Measurements from ENCODE around the gene OR52N2.

The OR52N2 gene

DNA sequence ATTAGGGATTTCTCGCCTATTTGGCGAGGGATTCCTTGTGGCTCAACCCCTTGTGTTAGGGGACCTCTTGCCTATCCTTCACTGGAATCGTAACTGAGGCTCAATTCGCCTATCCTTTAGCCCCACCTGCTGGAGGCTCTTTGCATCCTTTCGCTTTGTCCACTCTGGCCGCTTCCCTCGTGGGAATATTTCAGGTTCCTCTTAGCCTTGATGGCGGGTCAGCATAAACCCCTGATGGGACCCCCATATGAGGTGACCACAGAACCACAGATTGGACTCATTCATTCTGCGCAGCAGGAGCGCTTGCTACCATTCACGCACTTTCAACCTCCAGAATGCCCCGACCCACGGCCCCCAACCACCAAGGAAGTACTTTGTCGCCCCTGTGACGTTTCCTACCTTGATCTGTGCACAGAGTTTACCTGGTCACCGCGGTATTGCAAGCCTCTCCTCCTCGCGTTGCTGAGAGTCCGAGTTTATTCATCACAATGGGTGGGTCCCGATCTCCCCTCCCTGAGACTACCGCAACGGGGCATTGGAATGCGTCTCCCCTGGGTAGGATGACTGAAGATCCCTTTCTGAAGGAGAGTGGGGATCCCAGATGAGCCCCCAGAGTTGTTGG, at the start of gene OR52N2:
Gene OR52N2 (plus strand): TSS at position 425 of the 622 bp plus-strand sequence. CDS start 11,412 bp downstream, outside the sequence.
- DNase-seq, result peak; percentile 78

DNA sequence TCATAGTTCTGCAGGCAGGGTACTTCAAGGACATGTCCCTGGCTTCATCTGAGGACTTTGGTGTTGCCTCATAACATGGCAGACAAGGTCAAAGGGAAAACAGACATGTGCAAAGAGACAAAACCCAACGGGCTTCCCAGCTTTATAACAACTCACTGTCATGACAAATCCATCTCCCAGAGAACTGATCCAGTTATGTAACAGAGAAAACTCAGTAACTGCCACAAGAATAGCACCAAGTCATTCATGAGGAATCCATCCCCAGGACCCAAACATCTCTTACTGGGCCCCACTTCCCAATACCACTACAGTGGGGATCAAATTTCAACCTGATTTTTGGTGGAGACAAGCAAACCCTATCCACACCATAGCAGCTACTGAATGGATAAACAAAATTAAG, 41.7 kb upstream of the OR52N2 start:
- no peak for DNase-seq

DNA sequence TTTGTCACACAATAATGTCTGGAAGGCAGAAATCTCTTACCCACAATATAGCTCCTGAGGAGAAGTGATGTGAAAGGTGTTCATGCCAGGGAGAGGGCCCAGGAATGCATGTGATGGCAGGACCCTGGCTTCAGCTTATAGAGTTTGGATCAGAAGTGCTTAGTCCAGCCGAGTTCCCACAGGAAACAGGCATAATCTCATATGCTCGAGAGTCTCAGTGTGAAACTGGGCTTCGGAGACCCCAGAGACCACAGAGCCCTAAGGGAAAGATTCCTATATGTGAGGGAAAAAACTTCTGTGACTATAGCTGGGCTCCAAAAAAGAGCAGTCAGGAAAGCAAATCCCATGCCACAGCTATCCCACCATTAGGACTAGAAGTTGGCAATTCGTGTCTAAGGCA, 25.5 kb upstream of the OR52N2 start, which contains the start of gene OR52N5:
Gene OR52N5 (minus strand): TSS at position 101 of the 400 bp plus-strand sequence. CDS start 4,721 bp downstream, outside the sequence.
- DNase-seq, result no peak

DNA sequence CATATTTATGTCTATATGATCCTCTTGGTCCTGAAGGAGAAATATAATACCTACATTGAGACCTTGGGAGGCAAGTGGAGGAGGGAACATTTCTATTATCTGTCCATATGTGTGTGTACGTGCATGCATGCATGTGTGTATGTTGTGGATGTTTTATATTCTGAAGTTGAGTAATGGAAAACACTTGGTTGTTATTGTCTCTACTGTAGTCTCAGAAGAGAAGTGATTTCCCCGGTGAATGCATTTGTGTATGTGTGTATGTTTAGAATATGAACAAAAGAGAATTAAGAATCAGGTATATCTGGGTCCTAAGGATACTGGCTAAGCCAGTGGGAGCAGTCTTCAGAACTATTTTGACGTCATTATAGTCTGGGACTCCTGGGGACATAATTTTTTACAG, 17.6 kb upstream of the OR52N2 start, which contains the start of gene OR52N1:
Gene OR52N1 (minus strand): TSS at position 101 of the 400 bp plus-strand sequence. CDS start 2,449 bp downstream, outside the sequence.
- DNase-seq, result no peak

DNA sequence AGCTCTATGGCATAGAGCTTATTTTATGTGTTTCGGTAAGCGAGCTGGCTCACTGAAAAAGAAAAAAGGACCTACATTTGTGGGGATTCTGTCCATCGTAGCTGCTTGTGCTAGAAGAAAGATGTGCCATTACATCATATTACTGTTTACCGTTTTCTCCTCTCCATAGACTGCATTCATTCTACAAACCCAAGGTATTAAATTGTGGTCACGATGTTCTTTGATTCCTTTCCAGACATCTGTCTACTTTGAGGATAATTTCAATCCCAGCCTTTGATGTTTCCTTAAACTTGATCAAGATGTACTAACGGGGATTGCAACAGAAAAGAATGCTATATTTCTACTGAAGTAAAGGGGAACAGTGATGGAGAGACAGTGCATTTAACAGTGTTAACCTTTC, 12.2 kb upstream of the OR52N2 start:
- DNase-seq, result no peak

DNA sequence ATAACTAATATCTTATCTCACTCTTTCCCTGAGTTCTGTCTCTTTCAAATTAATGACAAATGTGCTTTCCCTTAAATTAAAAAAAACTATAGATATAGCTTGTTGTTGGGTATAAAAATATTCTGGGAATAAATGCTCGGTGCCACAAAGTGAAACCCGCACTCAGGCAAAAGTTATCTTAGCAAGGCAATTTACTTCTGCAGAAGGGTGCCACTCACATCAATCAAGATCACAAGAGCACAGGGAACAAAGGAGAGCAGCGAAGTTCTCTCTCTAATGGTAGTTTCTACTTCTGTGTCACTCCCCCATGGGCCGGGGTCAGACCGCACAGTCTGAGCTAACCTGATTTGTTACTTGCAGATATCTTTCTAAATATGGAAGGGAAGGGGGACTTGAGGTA, 4.7 kb upstream of the OR52N2 start:
- no peak for DNase-seq

DNA sequence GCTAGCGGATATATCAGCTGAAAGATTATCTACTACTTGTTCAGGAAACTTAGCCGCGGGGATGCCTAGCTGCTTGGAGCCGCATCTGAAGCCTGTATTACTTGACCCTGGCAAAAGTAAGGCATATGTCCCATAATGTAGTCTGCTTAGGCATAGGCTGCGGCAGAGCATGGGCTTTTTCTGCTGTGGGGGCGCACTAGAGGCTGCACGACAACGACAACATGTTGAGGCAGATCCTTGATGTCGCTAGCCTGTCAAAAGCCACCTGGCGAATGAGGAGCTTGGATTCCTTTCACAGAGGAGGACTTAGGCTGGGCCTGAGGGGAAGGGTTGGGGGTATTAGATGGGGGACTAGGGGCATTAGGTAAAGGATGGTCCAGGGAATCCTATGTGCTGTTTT, 1.1 kb upstream of the OR52N2 start:
- no peak for DNase-seq

DNA sequence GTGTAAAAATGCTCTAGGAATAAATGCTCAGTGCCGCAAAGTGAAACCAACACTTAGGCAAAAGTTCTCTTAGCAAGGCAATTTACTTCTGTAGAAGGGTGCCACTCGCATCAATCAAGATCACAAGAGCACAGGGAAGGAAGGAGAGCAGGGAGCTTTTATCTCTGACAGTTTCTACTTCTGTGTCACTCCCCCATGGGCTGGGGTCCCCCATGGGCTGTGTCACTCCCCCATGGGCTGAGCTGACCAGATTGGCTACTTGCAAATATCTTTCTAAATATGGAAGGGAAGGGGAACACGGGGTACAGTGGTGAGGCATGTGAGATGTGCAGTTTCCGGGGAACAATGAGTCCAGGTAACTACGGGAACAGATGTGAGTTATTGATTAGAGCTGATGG, 397 bp downstream of the OR52N2 start:
- no peak for DNase-seq

DNA sequence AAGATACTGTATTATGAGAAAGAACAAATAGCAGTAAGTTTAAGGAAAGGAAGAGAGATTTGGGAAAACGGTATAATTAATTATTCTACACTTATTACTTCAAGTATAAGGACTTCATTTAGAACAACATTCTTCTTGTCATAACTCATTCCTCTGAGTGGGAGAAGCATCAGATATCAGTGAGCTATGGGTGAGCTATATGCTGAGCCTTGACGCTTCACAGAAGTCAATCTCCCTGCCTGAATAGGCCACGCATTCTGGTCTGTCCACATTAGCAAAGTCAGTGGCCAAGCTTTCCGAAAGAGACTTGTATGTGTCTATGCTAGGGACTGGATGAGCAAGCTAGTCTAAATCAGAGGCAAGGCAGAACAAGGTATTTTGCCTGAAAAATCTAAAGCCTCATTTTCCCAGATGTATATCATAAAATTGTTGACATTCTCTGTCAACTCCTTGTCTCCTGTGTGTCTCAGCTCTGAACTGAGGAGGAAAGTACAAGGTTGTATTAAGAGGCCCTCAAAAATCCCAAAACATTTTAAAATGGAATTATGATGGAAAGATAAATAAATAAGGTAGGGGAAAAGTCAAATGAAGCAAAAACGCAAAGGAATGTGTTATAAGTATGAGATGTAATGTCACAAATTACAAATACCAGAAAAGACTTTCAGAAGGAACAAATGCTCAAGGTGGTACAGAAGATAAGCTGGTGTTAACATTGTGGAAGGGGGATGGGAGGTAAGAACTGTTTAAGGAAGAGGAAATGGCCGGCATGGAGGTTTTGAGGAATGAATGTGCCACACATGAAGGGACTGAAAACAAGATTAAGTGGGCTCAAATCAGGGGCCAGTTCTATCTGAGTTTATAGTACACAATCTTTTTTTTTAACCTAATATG, 1.4 kb downstream of the OR52N2 start:
- no peak for DNase-seq

DNA sequence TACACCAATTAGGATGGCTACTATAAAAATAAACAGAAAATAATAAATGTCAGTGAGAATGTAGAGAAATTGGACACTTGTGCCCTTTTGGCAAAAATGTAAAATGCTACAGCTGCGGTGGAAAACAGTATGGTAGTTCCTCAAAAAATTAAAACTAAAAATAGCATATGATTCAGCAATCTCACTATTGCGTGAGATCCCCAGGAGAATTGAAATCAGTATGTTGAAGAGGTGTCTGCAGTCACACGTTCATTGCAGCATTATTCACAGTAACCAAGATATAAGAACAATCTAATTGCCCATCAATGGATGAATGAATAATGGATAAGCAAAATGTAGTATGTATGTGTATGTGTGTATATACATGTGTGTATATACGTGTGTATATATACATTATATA, 6.8 kb downstream of the OR52N2 start:
- DNase-seq, result no peak

DNA sequence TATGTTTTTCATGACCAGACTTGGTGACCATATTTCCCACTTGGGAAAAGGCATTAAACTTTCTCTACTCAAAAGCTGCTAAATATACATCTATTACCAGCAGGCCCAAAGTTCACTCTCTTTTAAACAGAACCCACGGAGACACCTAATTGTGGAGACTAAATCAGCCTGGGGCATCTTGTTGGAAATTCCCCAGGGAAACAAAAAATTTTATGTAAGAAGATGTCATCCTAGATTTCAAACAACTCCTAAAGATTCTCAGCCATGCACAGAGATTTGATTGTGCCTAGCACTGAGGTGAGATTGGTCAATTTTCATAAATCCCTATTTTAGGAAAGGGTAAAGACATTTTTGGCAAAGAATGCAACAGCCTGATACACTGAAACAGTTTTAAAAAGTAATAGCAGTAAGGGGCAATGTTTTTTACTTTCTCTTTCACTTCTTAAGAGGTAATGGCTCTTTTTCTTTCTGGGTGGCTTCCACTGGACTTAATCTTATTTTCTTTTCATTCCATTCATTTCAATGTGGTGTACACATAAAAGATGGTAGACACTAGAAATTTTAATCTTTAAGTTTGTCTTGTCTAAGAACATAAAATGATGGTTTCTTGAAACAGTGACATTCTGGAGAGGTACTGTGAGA, 9.6 kb downstream of the OR52N2 start:
- no peak for DNase-seq

DNA sequence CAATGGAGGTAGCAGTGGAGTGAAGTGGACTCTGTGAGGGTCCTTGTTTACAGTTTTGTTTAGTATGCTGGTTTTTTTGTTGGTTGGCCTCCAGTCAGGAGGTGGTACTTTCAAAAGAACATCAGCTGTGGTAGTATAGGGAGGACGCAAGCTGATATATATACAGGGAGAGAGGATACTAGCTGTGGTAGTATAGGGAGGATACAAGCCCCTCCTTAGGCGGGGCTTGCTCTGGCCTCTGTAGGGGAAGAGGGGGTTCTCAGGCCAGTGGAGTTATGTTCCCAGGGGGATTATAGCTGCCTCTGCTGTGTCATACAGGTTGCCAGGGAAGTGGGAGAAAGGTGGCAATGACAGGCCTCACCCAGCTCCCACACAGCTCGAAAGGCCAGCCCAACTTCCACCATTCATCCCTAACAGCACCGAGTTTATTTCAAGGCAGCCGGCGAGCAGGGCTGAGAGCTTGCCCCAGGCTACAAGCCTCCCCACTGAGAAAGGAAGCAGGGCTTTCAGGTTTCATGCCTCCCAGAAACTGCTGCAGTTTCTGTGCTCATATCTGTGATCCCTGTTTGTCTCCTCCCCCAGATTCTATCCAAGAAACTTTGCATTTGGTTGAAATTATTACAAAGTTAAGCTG, 22.6 kb downstream of the OR52N2 start:
- no peak for DNase-seq

DNA sequence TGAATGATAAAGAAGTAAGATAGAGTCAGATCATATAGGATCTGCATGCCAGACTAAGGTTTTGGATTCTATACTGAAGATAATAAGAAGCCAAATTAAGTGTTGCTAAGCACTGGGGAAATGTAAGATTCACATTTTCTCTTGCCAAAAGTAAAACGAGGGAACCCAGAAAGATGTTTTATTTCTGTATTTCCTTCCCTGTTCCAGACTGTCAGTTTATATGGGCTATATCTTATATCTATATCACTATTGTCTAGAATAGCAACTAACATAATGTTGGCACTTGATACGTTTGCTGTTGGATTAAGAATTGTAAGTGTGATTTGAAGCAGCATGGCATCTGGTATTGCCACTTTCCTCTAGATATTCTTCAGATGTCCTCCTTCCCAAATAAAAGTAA, 24.7 kb downstream of the OR52N2 start:
- no peak for DNase-seq

DNA sequence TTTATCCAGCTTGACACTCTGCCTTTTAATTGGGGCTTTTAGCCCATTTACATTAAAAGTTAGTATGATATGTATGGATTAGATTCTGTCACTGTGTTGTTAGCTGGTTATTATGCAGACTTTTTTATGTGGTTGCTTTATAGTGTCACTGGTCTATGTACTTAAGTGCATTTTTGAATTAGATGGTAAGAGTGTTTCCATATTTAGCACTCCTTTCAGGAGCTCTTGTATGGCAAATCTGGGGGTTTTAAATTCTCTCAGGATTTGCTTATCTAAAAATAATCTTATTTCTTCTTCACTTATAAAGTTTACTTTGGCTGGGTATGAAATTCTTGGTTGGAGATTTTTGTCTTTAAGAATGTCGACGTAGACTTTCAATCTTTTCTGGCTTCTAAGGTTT, 29.0 kb downstream of the OR52N2 start:
- DNase-seq, result no peak

DNA sequence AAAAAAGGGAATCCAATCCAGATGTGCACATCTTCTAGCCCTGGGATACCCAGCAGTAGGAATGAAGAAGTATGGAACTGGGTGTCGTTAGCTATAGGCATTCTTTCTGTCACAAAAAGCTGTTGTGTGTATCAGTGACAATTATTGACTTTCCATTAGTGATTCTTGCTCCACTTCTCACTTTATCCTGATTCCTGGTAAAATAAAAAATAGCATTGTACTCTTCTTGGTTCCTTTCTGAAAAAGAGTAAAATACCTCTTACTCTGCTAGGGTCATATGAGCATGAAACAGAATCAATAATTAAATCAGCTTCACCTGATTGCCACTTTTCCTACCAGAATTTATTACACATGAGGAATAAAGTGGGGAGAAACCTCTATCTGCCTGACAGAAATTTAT, 33.1 kb downstream of the OR52N2 start, which contains the start of gene OR52E6:
Gene OR52E6 (minus strand): TSS at position 101 of the 400 bp plus-strand sequence. CDS start 0 bp downstream, at position 101.
- no peak for DNase-seq

DNA sequence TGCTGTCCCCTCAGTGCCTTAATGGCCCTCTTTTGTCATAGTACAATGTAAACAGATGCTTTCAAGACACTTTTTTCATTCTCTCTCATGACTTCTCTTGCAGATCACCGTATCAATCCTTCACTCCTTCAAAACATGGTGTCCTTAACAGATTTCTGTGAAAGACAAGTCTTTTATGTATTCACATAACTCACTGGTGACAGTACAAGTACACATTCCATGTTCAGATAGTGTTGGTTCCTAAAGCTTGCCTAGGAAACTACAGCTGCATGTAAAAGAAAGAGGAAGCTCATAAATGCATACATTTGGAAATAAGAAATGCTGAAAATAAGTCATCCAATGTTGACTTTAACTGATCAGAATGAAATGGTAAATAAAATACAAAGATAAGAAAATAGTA, 38.0 kb downstream of the OR52N2 start:
- no peak for DNase-seq

DNA sequence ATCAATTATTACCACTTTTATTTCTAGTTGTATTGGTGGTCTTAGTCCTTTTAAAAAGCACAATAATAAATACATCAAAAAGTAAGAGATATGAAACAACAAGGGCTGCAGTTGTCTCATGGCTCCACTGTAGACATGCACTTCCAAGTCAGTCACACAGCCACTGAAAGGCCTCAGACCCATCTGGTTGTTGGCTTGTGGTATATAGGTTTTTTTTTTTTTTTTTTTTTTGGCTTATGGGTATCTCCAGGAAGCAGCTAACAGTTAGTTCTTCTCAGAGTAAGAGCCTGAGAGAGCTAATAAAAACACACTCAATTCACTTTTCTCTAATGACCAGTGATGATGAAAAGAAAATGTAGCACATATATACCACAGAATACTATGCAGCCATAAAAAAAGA, 39.0 kb downstream of the OR52N2 start:
- DNase-seq, result no peak

DNA sequence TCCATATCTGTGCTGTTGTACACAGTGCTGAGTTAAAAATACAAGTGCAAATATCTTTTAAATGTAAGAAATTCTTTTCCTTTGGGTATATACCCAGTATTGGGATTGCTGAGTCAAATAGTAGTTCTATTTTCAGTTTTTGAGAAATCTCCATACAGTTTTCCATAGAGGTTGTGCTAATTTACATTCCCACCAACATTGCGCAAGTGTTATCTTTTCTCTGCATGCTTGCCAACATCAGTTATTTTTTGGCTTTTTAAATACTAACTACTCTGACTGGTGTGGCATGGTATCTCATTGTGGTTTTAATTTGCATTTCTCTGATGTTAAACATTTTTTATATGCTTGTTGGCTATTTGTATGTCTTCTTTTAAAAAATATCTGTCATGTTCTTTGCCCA, 42.3 kb downstream of the OR52N2 start:
- DNase-seq, result no peak

DNA sequence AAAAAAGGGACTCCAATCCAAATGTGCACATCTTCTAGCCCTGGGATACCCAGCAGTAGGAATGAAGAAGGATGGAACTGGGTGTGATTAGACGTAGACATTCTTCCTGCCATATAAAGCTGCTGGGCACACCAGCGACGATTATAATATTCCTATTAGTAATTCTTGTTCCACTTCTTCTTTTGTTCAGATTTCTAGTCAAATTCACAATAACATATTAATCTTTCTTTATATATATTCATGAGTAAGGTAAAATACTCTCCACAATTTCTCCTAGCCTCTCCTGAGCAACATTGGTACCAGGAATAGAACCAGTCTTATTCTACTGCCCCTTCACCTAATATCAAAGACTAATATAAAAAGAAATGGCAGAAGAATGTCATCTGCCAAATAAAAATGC, 48.9 kb downstream of the OR52N2 start, which contains the start of gene OR52E8:
Gene OR52E8 (minus strand): TSS at position 101 of the 400 bp plus-strand sequence. CDS start 0 bp downstream, at position 101.
- DNase-seq, result no peak

DNA sequence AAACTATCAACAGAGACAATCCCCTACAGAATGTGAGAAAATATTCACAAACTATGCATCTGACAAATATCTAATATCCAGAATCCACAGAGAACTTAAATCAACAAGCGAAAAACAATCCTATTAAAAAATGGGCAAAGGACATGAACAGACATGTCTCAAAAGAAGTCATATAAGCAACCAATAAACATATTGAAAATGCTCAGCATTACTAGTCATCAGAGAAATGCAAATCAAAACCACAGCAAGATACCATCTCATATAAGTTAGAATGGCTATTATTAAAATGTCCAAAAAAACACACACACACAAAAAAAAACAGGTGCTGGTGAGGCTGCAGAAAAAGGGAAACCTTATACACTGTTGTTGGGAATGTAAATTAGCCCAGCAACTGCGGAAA, 57.1 kb downstream of the OR52N2 start:
- DNase-seq, result no peak
